HG03432 (cell line): ENCODE results near the gene MEN1.

Source experiments
- ATAC-seq: cut with Tn5 transposase; IDR thresholded peaks from one replicate; pipeline ENCODE4 v1.9.1; 2021; ENCODE audit warnings: mild to moderate bottlenecking, moderate library complexity; ENCODE audit not compliant: unreplicated experiment

The MEN1 gene

GRCh38 chr11:64788321-64789215 is 21.8 kb downstream of the MEN1 start:
- no peak for ATAC-seq

DNA sequence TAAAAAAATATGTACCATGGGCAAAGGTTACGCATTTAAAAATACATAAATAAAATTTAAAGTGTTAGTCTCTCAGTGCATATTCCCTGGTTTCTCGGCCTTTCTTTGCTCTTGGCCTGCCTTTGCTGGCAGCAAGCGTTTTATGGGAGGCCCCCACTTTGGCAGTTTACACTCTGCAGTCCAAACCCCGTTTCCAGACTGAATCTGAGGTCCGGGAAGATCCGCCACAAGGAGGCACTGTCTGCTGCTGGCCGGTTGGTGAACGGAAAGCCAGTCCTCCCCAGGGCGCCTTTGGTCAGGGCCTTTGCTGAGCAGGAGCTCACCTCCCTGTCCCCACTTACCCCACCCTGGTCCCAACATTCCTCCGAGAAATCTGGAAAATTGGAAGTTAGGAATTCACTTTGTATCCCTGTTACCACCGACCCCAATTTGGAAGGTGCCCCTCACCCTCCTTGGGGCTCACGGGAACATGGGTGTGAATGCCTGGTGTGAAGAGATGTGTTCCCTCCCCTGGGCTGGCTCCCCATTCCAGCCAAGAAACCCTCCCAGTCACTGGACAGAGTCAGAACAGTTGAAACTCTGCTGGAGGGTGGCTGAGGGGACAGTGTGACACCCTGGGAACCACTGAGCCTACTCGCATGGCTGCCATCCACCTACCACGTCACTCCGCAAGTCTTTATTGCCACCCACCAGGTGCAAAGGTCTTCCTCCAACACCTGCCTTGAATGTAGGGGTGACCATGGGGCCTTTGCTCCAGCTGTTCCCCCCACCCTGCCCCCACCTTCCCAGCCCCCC is 22.6 kb downstream of the MEN1 start:
- no peak for ATAC-seq

- ATAC-seq, result no peak
Measured at GRCh38 chr11:64786308-64786707, 24.0 kb downstream of the MEN1 start.

DNA sequence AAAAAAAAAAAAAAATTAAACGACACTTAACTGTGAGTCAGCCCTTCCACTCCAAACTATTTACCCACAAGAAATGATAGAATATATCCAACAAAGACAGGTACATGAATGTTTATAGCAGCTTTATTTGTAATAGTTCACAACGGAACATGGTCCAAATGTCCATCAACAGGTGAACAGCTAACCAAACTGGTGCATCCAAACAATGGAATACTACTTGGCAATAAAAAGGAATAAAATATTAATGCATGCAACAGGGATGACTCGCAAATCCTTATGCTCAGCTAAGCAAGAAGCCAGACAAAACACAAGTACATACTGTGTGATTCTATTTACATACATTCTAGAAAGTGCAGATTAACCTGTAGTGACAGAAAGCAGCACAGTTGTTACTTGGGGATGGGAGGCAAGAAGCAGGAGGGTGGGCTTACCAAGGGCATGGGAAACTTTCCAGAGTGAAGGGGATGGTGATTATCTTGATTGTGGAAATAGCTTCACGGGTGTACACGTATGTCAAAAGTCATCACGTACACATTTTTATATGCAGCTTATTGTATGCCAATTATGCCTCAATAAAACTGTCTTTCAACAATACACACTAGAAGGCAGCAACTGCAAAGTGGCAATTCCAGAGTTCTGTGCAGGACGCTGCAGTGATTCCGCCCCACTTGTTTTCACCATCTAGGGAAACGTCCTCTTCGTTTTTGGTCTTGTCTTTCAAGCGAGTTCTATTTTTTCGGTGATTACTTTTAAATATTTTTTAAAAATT is 25.4 kb downstream of the MEN1 start:
- ATAC-seq, result no peak

GRCh38 chr11:64778473-64779298 is 31.7 kb downstream of the MEN1 start, which contains the start of gene SF1:
SF1 (minus strand) TSS chr11:64778542; CDS start chr11:64778392, 150 bp downstream.
- peak; percentile 83 for ATAC-seq

DNA sequence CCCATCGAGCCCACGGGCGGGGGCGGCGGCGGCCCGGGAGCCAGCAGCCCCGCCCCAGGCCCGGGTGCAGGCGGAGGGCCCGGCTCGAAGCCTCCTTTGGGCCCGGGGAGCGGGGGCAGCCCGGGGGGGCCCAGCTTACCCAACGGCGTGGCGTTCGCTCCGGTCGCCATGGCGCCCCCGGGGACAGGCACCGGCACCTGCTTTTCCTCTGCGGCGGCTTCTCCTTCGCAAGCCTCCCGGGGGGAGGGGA is 32.2 kb downstream of the MEN1 start:
- ATAC-seq, result no peak

- peak; percentile 25 for ATAC-seq
Measured at GRCh38 chr11:64777449-64778222, 32.7 kb downstream of the MEN1 start.

DNA sequence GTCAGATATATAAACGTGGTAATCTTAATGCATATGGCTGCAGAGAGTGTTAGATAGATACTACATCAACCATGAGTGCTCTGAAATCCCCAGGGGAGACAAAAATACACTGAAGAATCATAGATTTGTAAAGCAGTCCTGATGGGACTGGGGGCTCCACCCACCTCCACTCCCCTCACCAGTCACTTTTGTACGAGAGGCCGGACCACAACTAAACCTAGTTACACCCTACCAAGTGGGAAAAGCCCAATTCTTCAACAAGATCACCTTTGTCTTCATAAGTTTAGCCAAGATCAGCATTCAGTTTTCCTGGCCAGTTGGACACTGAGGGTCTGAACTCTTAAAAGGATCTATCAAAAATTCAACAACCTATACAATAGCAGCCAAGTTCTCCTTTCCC is 33.5 kb downstream of the MEN1 start:
- ATAC-seq, result no peak

DNA sequence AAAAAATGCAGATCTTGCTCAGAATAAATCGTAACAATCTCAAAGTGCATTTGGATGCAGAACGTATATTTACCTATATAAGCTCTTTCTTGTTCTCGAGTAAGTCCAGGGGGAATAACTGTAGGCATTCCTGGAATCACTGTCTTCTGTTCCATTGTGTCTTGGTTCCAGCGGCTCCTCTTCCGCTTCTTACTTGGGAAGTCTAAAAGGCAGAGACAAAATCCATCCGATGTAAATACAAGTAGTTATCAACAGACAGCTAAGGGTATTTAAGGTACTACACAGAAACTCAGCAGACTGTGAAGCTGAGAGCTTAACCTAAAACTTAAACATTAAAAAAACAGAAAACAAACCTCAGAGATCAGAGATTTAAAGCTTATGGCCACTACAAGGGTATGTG is 33.9 kb downstream of the MEN1 start:
- no peak for ATAC-seq

DNA sequence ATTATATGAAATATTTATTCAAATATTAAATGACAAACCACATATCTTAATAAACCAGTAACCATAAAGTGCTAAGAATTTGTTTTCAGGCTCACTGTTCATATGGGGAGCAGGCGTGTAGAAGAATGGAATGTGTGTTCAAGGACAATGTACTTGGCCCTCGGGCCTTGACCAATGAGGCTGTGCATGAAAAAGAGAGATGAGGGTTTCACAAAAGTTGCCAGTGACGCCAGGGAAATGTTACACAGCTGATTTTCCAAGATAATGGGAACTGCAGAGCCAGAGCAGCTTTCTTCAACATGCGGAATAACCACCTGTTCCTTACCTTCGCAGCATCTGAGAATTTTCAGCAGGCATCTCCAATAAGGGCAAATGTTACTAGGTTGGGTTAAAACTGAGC is 36.2 kb downstream of the MEN1 start:
- ATAC-seq, result no peak

- no peak for ATAC-seq
Measured at GRCh38 chr11:64772303-64773018, 37.9 kb downstream of the MEN1 start.

DNA sequence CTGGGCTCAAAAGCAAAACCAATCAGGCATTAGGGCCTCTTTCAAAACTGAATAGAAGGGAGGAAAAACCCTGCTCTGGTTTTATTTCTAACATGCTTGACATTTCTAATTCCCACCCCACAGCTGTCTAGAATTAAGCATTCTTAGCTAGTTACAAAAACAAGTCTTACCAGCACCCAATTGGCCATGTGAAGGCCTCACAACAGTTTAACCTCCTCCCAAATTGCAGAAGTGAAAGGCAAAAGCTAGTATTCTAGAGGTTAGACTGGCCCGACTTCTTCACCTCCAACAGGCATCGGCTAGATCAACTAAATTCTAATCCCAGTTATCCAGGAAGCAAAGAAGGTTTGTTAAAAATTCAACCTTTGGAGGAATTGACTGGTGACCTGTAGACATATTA is 38.5 kb downstream of the MEN1 start:
- no peak for ATAC-seq

- ATAC-seq, result no peak
Measured at GRCh38 chr11:64770120-64770519, 40.2 kb downstream of the MEN1 start.

DNA sequence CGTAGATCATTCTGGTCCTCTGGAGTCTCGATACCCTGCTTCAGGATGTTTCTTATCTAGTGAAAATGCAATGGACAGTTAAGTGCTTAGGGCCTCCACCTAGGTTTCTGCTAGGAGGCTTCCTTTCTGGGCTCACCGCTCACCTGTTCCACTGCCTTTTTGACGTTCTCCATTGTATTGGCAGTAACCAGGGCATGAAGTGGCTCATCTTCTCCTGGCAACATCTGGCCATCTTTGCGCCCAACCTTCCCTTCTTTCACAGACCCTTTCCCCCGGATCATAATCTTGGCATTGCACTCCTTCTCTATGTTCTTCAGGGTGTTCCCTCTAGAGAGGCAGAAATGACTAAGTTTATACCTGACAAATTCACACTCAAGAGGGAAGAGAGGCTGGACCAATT is 41.1 kb downstream of the MEN1 start:
- no peak for ATAC-seq

DNA sequence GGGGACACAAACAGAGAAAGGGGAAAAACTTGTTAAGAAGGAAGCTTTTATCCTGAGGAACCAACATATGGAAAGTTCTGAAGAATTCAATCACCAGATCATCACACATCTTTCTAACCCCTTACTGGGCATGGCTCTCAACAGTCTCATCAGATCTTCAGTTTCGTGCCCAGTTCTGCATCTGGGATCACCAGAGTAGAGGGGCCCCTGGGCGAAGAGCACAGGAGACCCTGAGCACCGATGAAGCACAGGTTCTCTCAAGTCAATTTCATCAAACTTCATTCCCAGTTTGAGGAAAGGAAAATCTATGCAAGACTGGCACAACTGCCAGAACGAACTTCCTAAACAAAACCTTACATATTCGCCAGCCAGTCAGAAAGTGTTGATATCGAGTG is 42.1 kb downstream of the MEN1 start:
- no peak for ATAC-seq

GRCh38 chr11:64767344-64768299 is 42.7 kb downstream of the MEN1 start:
- no peak for ATAC-seq

DNA sequence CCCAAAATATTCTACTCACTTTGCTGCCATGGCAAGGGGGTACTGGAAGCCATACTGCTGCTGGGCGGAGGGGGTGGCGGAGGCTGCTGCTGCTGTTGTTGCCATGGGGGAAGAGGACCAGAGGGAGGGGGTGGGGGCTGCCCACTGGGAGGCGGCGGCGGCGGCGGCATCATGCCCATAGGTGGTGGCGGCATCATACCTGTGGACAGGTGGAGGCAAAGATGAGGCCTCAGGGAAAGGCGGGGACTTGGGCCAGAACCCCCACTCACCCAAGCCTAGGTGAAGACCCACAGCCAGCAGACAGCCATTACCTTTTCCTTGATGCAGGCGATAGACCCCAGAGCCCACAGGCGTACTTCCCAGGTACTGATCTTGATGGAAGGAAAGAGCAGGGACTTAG is 43.5 kb downstream of the MEN1 start:
- no peak for ATAC-seq
